HG03457 (cell line): ENCODE data around the gene THSD1.
"Not testable (repeated sequence)": the region's sequence is repeated elsewhere in the genome, so short reads cannot be mapped to it uniquely, and the experiment has no call there.

Experiments used
- ATAC-seq: cut with Tn5 transposase; IDR thresholded peaks from one replicate; pipeline ENCODE4 v1.9.1; 2021; ENCODE audit warnings: moderate number of reproducible peaks; ENCODE audit not compliant: unreplicated experiment

The THSD1 gene

GRCh38 chr13:52408071-52408658 lies 2.2 kb upstream of the THSD1 start:
- not testable (repeated sequence) for ATAC-seq

DNA sequence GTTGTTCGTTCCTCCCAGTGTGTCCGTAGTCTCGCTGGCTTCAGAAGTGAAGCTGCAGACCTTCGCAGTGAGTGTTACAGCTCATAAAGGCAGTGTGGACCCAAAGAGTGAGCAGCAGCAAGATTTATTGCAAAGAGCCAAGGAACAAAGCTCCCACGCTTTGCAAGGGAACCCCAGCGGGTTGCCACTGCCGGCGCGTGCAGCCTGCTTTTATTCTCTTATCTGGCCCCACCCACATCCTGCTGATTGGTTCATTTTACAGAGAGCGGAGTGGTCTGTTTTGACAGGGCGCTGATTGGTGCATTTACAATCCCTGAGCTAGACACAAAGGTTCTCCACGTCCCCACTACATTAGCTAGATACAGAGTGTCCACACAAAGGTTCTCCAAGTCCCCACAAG lies 1.5 kb upstream of the THSD1 start:
- ATAC-seq, result not testable (repeated sequence)

DNA sequence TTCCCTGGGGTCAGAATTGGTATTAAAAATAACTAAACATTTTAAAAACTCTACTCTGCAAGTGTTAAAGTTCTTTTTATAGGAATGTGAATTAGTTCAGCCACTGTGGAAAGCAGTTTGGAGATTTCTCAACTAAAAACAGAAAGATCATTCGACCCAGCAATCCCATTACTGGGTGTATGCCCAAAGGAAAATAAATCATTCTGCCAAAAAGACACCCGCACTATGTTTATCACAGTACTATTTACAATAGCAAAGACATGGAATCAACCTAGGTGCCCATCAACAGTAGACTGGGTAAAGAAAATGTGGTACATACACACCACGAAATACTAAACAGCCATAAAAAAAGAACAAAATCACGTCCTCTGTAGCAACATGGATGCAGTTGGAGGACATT lies 657 bp upstream of the THSD1 start:
- no peak for ATAC-seq

DNA sequence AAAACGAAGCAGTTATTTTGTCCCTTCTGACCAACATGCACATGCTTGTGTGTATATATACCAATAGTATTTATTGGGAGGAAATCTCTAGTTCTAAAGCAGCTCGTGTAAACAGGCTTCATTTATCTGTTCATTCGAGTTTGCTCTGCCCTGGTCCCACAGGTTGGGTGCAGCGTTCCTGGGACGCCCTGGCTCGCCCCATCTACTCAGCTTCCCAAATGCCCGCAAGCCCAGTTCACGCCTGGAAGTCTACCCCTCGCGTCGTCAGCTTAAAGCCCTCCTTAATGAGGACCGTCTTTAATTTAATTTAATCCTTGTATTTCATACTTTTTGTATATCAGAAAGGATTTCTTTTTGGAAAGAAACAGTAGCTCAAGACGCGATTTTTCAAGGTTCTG lies 604 bp downstream of the THSD1 start:
- ATAC-seq, result no peak

DNA sequence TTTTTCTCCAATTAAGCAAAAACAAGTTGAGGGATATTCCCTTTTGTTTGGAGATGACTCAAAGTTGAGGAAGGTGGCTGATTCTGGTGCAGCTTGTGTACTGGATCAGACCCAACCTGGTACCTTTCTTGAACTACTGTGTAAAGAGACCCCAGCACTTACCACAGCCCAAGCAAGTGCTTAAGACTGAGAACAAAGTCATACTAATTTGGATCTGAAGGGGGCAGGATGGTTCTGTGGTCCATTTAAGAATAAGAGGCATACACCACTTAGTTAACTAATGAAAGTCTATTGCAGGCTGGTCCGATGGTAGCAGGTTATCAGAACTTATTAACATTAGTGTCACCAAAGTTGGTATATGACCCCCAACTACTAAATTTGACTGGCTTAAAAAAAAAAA lies 6.3 kb downstream of the THSD1 start:
- no peak for ATAC-seq

- no peak for ATAC-seq
Measured at GRCh38 chr13:52399046-52399445, 6.9 kb downstream of the THSD1 start.

DNA sequence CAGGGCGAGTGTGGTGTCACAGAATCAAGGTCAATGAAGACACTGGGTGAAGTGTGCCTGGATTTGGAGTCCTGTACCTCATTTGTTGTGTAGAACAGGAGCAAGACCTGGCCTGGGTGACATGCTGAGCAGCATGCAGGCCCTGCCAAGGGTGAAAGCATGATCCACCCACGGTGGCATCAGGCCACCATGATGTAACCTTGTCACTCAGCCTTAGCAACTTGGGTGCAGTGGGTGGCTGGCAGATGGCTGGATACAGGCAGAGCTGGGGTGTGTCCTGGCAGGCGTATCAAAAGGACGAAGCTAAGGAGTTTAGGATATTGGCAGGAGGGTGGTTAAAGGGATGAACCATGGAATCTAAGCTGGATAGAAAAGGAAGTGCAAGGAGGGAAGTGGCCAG lies 10.3 kb downstream of the THSD1 start:
- ATAC-seq, result no peak

DNA sequence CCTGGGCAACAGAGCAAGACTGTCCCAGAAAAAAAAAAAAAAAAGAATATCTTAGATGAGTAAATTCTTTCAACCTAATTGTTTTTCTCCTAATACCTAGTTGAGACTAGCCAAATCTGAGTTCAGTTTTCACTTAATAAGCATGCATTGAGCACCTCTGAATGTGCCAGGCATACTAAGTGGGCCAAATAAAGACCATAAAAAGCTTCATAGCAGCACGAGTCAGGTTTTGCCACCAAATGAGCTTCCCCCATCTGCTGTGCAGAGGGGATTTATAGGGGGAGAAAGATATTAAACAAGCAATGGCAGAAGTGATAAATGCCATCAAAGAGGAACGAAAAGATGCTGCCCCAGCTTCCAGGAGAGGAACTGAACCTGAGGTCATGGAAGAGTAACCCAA lies 11.4 kb downstream of the THSD1 start:
- ATAC-seq, result no peak

DNA sequence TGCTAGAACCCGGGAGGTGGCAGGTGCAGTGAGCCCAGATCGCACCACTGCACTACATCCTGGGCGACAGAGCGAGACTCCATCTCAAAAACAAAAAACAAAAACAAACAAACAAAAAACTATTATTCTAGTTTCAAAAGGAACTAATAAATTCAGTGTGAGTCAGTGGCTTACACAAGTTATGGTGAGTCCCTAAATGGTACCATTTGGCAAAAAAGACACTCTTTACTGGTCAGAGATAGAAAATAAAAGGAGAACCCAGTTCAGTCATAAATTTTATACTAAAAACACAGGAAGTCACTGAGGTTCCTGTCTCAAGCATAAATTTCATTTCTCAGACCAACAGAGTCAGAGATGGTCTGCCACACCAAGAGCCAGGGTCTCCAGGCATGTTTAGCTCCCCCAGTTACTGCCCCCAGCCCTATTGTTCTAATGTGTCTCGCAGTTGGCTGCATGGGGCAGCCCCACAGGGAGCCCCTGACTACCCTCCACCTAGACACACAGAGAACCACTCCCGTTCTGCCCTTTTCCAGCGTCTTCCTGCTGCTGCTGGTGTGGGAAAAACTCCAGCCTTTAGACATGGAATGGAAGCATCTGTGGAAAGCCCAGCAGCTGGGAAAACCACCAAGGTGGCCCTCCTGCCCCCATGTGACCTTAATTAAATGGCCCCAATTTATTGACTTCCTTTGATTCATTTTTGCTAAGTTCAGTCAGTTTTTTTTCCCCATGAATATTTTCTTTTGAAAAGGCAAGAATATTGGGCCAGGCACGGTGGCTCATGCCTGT lies 12.2 kb downstream of the THSD1 start:
- ATAC-seq, result no peak

DNA sequence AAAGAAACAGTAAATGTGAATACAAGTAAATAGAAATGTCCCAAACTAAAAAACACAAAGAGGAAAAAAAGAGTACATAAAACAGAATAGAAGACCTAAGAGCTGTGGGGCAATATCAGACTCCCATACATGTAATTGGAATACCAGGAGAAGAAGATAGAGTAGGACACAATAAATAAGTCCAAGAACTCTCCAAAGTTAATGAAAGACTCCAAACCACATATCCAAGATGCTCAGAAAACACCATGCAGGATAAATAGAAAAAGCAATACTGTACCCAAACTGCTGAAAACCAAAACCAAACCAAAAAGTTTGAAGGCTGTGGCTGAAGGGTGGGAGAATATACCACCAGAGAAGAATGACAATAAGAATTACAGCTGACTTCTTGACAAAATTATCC lies 18.3 kb downstream of the THSD1 start:
- no peak for ATAC-seq

DNA sequence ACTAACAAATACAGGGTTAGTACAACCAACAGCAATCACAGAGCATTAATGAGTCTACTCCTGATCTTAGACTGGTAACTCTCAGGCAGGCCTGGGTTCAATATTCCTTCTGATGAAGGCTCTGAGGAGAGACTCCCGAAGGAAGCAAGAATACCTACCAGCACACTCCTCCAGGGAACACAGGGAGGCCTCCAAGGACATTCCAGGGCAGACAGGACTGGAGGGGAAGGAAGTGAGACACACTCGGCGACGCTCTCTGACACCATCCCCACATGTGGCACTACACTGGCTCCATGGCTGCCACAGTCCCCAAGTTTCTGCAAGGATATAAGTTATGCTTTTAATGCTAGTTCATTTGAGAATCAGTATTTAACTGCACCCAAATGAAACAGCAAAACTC lies 20.1 kb downstream of the THSD1 start:
- no peak for ATAC-seq

GRCh38 chr13:52383366-52383765 lies 22.6 kb downstream of the THSD1 start:
- no peak for ATAC-seq

- ATAC-seq, result no peak
Measured at GRCh38 chr13:52378312-52378711, 27.7 kb downstream of the THSD1 start.

GRCh38 chr13:52377898-52378297 lies 28.1 kb downstream of the THSD1 start:
- no peak for ATAC-seq

- no peak for ATAC-seq
Measured at GRCh38 chr13:52374873-52375411, 31.0 kb downstream of the THSD1 start.

DNA sequence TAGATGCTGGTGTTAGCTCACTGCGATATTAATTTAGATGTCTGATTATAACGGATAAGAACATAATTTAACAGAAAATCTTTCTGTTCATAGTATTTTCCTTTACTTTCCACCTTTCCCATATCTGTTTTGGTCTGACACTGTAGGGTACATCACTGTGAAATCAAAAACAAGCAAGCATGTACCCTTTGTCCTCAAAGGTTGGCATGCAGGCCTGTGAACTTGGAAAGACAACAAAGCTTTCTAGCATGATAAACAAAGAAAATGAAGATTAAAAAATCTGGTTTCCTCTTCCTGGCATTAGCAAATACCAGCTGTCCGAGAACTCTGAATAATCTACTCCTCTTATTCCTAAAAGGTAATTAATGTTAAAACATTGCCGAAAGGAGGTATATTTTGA lies 31.6 kb downstream of the THSD1 start:
- ATAC-seq, result no peak

- not testable (repeated sequence) for ATAC-seq
Measured at GRCh38 chr13:52373277-52373676, 32.7 kb downstream of the THSD1 start.

GRCh38 chr13:52371736-52372247 lies 34.2 kb downstream of the THSD1 start:
- no peak for ATAC-seq

DNA sequence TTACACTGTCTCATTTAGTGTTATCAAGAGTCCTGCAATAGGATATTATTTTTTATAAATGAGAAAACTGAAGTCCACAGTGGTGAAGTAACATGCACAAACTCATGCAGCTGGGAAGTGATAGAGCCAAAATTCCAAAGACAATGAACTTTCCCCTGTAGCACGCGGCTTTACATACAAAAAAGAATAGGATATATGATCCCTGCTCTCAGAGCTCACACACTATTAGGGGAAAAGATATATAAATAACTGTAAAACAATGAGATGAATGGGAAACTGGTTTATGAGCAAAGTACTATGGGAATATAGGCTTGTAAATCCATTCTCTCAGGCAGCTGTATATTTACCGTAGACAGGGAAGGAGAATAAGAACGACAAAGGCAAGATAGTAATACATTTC lies 39.7 kb downstream of the THSD1 start:
- no peak for ATAC-seq

DNA sequence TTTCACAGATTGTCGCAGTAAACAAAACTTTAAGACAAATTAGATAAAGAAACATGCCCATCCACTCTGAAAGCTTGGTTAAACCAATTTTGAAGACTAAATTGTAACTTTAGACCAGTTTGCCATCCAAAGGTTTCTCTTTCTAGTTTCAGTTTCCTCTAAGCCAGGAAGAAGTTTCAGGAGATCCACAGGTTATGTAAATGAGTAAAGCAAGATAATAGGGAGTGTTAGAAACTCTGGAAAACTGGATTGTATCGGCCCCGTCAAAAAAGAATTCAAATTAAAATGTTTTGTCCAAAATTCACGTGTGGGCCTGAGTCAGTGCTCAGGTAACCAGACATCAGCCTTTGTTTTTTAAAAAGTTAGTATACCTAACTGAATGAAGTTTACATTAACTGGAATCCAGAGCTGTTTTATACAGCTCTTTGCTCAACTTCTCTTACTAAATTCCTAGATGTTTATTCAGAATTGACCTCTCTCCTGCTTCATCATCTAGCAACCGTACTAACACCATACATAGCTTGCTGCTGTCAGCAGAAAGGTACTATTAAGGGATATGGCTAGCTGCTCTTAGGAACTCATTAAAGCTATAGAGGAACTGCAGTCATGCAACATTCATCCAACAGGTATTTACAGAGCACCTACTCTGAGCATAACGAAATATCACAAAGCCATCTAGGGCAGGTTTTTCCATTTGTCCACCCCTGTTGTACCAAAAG lies 43.6 kb downstream of the THSD1 start:
- not testable (repeated sequence) for ATAC-seq

GRCh38 chr13:52361225-52361624 lies 44.7 kb downstream of the THSD1 start:
- no peak for ATAC-seq

DNA sequence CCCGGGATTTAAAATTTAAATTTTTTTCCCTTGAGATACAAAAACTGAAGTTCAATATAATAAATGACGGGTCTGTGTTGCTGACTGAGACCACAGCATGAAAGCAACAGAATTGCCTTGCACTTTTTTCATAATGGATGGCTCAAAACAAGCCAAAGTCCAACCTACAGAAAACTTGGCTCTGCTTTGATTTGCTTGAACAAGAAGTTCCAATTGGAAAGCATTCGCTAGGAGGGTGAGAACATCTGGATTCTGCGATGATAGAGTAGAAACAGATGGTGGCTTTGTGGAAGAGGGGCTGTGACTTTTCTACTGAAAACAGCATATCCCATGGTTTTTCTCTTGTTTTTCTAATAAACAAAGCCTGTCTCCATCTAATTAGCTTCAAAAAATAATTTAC lies 46.4 kb downstream of the THSD1 start:
- no peak for ATAC-seq
